GM12872 (cell line): ENCODE measurements around the gene AKAP9.

Experiments used
- CTCF ChIP-seq: IDR thresholded peaks from 3 replicates; pipeline ENCODE4 v1.5.1; 2011; ENCODE audit warnings: low read depth, mild to moderate bottlenecking, low read length, moderate library complexity; ENCODE audit not compliant: insufficient read depth

The AKAP9 gene

DNA sequence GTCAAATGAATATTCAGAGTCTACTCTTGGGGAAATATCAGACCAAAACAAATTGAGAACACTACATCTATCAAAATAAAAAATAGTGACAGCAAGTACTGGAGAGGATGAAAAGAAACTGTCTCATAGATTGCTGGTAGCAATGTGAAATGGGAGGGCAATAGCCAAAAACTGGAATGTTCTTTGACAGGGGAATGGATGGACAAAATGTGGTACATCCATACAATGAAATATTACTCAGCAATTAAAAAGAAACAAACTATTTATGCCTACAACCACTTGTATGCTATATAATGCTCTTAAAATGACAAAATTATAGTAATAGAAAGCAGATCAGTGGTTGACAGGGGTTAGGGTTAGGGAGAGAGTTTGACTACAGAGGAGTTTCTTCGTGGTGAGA is 147.6 kb downstream of the AKAP9 start:
- TF ChIP-seq CTCF = no peak

DNA sequence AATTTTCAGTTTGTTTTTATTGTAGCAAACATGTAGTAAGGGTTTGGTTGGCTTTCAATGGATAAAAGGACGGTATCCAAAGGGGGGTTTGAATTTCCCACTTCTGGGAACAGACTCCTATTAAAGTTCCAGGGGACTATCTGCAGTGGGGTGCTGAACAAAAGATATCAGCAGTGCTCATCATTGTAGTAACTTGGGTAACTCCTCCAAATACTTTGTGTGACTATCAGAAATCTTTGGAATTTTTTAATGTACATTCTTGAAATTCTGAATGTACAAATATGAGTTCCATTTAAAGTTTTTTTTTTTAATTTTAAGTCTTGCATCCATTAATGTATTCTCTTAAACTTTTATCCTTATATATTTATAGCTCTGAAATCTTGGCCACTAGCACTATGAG is 151.5 kb downstream of the AKAP9 start:
- no peak for TF ChIP-seq CTCF

- no peak for TF ChIP-seq CTCF
Observed at GRCh38 chr7:92095380-92095779, 154.7 kb downstream of the AKAP9 start.

DNA sequence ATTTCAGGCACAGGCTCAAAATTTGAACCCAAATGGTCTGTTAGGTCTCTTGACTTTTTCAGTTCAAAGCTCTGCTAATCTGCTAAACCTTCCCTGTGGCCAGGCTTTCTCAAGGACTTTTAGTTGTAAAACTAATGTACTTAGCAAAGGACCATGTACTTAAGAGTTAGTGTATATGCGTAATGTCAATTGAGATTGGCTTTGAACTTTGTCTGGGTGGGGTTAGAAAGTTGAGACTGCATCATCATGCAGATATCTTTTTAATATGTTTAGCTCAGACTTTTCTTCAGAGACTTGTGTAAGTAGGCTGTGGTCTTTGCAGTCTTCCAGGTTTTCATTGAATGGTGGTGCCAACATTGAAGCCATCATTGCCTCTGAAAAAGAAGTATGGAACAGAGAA is 159.9 kb downstream of the AKAP9 start:
- no peak for TF ChIP-seq CTCF

GRCh38 chr7:92108821-92109220 is 168.2 kb downstream of the AKAP9 start:
- no peak for TF ChIP-seq CTCF

GRCh38 chr7:92110857-92111256 is 170.2 kb downstream of the AKAP9 start:
- TF ChIP-seq CTCF = no peak

GRCh38 chr7:92115821-92116220 is 175.2 kb downstream of the AKAP9 start:
- TF ChIP-seq CTCF = no peak

- no peak for TF ChIP-seq CTCF
Observed at GRCh38 chr7:92116949-92117348, 176.3 kb downstream of the AKAP9 start.
